DOHH2 (cell line): ENCODE measurements around the gene CLPTM1L.
A peak's percentile ranks its signal among the peaks of the same experiment; 100 is the strongest.

ENCODE experiments used
- H3F3A ChIP-seq: fragments of 200-600 bp; sonication (generic), shearing (Covaris generic); 2 replicates; pipeline ENCODE4 v1.6.0; 2016; ENCODE audit warnings: antibody characterized with exemption, mild to moderate bottlenecking; ENCODE audit not compliant: control insufficient read depth, insufficient read depth
- H3K27ac ChIP-seq: fragments of 200-600 bp; sonication (generic); 2 replicates; pipeline ENCODE4 v1.5.1; 2014; ENCODE audit warnings: low read depth, mild to moderate bottlenecking, low read length, moderate library complexity
- H3K27me3 ChIP-seq: fragments of 200-600 bp; sonication (generic); 2 replicates; pipeline ENCODE4 v1.6.1; 2014; ENCODE audit warnings: mild to moderate bottlenecking, low read length, mixed read lengths; ENCODE audit not compliant: control insufficient read depth
- H3K36me3 ChIP-seq: fragments of 200-600 bp; sonication (generic); 2 replicates; pipeline ENCODE4 v1.6.1; 2014; ENCODE audit warnings: mild to moderate bottlenecking, low read length, moderate library complexity, mixed read lengths; ENCODE audit not compliant: control insufficient read depth
- H3K4me1 ChIP-seq: fragments of 200-600 bp; sonication (generic); 2 replicates; pipeline ENCODE4 v1.6.1; 2014; ENCODE audit warnings: mild to moderate bottlenecking, low read length, mixed read lengths; ENCODE audit not compliant: control insufficient read depth
- H3K4me2 ChIP-seq: fragments of 200-600 bp; sonication (generic); 2 replicates; pipeline ENCODE4 v1.6.0; 2014; ENCODE audit warnings: mild to moderate bottlenecking, low read length, moderate library complexity
- H3K4me3 ChIP-seq: fragments of 200-600 bp; sonication (generic); 2 replicates; pipeline ENCODE4 v1.5.1; 2014; ENCODE audit warnings: mild to moderate bottlenecking, low read length, mixed read lengths
- H3K79me2 ChIP-seq: fragments of 200-600 bp; sonication (generic); 2 replicates; pipeline ENCODE4 v1.6.1; 2014; ENCODE audit warnings: mild to moderate bottlenecking, low read length, mixed read lengths; ENCODE audit not compliant: control insufficient read depth
- H3K9me2 ChIP-seq: fragments of 200-600 bp; sonication (generic); replicated peaks from 2 replicates; pipeline ENCODE4 v1.6.1; 2014; ENCODE audit warnings: mild to moderate bottlenecking, low read length, mixed read lengths; ENCODE audit not compliant: control insufficient read depth
- H3K9me3 ChIP-seq: fragments of 200-600 bp; sonication (generic); 2 replicates; pipeline ENCODE4 v1.6.1; 2014; ENCODE audit warnings: antibody characterized with exemption, low read length, mixed read lengths; ENCODE audit not compliant: control insufficient read depth, insufficient read depth
- H4K20me1 ChIP-seq: fragments of 200-600 bp; sonication (generic); 2 replicates; pipeline ENCODE4 v1.6.0; 2014; ENCODE audit warnings: low read depth, mild to moderate bottlenecking, antibody characterized with exemption, low read length, moderate library complexity; ENCODE audit not compliant: control insufficient read depth, insufficient read depth
- CTCF ChIP-seq: fragments of 200-600 bp; sonication (generic); IDR thresholded peaks from one replicate; pipeline ENCODE4 v1.5.1; 2014; ENCODE audit warnings: antibody characterized with exemption, mild to moderate bottlenecking, low read depth, low read length; ENCODE audit not compliant: poor library complexity, severe bottlenecking
- EZH2phosphoT487 ChIP-seq: fragments of 200-600 bp; sonication (generic); IDR thresholded peaks from 2 replicates; pipeline ENCODE4 v1.6.1; 2017; ENCODE audit warnings: borderline replicate concordance, mild to moderate bottlenecking, antibody characterized with exemption, low read length, moderate library complexity, mixed read lengths

The CLPTM1L gene

GRCh38 chr5:1380011-1380817 lies 35.3 kb upstream of the CLPTM1L start:
- peak overlapping the region; percentile 30 for H3K4me2 ChIP-seq
- no peaks in the 10 kb centered on the region for H3K79me2 ChIP-seq
- H4K20me1 ChIP-seq = no peaks in the 10 kb centered on the region
- H3K36me3 ChIP-seq = no peaks in the 10 kb centered on the region
- 0 out of 2 replicates have a peak overlapping the region, but pooled peaks have one; percentile 25 for H3K4me3 ChIP-seq
- peaks cover 5% of the 10 kb centered on the region for H3F3A ChIP-seq
- no peaks in the 10 kb centered on the region for H3K9me2 ChIP-seq
- peak; percentile 68 for TF ChIP-seq CTCF
- TF ChIP-seq EZH2phosphoT487 = no peak
- no peak overlapping the region for H3K27ac ChIP-seq
- peaks cover 14% of the 10 kb centered on the region; the same call in 1 of the 2 replicates for H3K9me3 ChIP-seq
- peaks cover 32% of the 10 kb centered on the region for H3K4me1 ChIP-seq
- H3K27me3 ChIP-seq = no peaks in the 10 kb centered on the region

- no peaks in the 10 kb centered on the region for H3K27me3 ChIP-seq
- TF ChIP-seq EZH2phosphoT487 (no peak), CTCF (no peak)
- no peaks in the 10 kb centered on the region for H3K36me3 ChIP-seq
- H3K9me3 ChIP-seq = peaks cover 14% of the 10 kb centered on the region; the same call in 1 of the 2 replicates
- no peak overlapping the region for H3K4me2 ChIP-seq
- no peaks in the 10 kb centered on the region for H3K9me2 ChIP-seq
- no peak overlapping the region for H3K27ac ChIP-seq
- peaks cover 29% of the 10 kb centered on the region for H3K4me1 ChIP-seq
- H4K20me1 ChIP-seq = no peaks in the 10 kb centered on the region
- no peak overlapping the region for H3K4me3 ChIP-seq
- no peaks in the 10 kb centered on the region for H3K79me2 ChIP-seq
- H3F3A ChIP-seq = no peaks in the 10 kb centered on the region
Observed at GRCh38 chr5:1378866-1379659, 34.2 kb upstream of the CLPTM1L start.

- H4K20me1 ChIP-seq = no peaks in the 10 kb centered on the region
- H3K4me3 ChIP-seq = no peak overlapping the region
- no peaks in the 10 kb centered on the region for H3K79me2 ChIP-seq
- no peaks in the 10 kb centered on the region for H3K36me3 ChIP-seq
- no peaks in the 10 kb centered on the region for H3F3A ChIP-seq
- no peak overlapping the region for H3K4me2 ChIP-seq
- no peaks in the 10 kb centered on the region for H3K9me2 ChIP-seq
- no peak overlapping the region for H3K27ac ChIP-seq
- H3K4me1 ChIP-seq = peaks cover 29% of the 10 kb centered on the region
- H3K27me3 ChIP-seq = no peaks in the 10 kb centered on the region
- H3K9me3 ChIP-seq = peaks cover 14% of the 10 kb centered on the region; the same call in 1 of the 2 replicates
- TF ChIP-seq CTCF (no peak), EZH2phosphoT487 (no peak)
Observed at GRCh38 chr5:1378096-1378495, 33.2 kb upstream of the CLPTM1L start.
